Suprapubic skin (tissue), 4 donors: Measurements from ENCODE around the gene SENP1. TPM values are rescaled to one million over a fixed set of nuclear protein-coding genes. Genes with fewer than 3 reads are reported as not detected.

Source experiments
- DNase-seq, 2 donors: peaks; one replicate each; pipeline ENCODE4 v3.0.0-alpha.2; 2019; ENCODE audit warnings: low spot score in 2 of 2
- H3K27ac ChIP-seq: fragments of 200-600 bp; sonication (generic); one replicate; pipeline ENCODE4 v1.5.1; 2019
- H3K27me3 ChIP-seq: fragments of 200-600 bp; sonication (generic); one replicate; pipeline ENCODE4 v1.5.1; 2019
- H3K36me3 ChIP-seq: fragments of 200-600 bp; sonication (generic); one replicate; pipeline ENCODE4 v1.5.1; 2019
- H3K4me1 ChIP-seq: fragments of 200-600 bp; sonication (generic); one replicate; pipeline ENCODE4 v1.5.1; 2019
- H3K4me3 ChIP-seq: fragments of 200-600 bp; sonication (generic); one replicate; pipeline ENCODE4 v1.5.1; 2019; ENCODE audit warnings: mild to moderate bottlenecking
- H3K9me3 ChIP-seq: fragments of 200-600 bp; sonication (generic); one replicate; pipeline ENCODE4 v1.5.1; 2019
- CTCF ChIP-seq, 2 donors: fragments of 200-600 bp in 1 of 2; fragments of 450-650 bp in 1 of 2; sonication (generic) in 1 of 2; IDR thresholded peaks; one replicate each; pipeline ENCODE4 v1.5.1; 2016 to 2019; ENCODE audit warnings: antibody characterized with exemption in 2 of 2, mild to moderate bottlenecking in 1 of 2, moderate library complexity in 1 of 2
- EP300 ChIP-seq: sonication (generic); formaldehyde crosslinking; IDR thresholded peaks from one replicate; pipeline ENCODE4 v1.6.1; 2017; ENCODE audit warnings: antibody characterized with exemption
- POLR2A ChIP-seq, 2 donors: fragments of 450-650 bp; IDR thresholded peaks; one replicate each; pipeline ENCODE4 v1.6.1; 2017; ENCODE audit warnings: antibody characterized with exemption in 2 of 2, mild to moderate bottlenecking in 2 of 2, moderate library complexity in 2 of 2
- POLR2AphosphoS5 ChIP-seq, 3 donors: sonication (generic); formaldehyde crosslinking; IDR thresholded peaks; one replicate each; pipeline ENCODE4 v1.6.1; 2017; ENCODE audit warnings: antibody characterized with exemption in 3 of 3
- WGBS: methylation state at CpG from one replicate; pipeline ENCODE4 v1.1.5; 2018; 5-methylcytosine and 5-hydroxymethylcytosine counted together
- total RNA-seq, 4 donors: library from RNA; depleted of rRNA; stranded (reverse); fragments of >200 nt; gene quantifications; one replicate each; pipeline ENCODE4 v1.1.0, GENCODE V29; 2016

SENP1 gene
- total RNA-seq, 4 donors from 2014 or later = 13.5 to 25.5 (median 20.0) TPM

- Histone ChIP-seq H3K9me3 (no peaks in the 10 kb centered on the region), H3K27me3 (peaks cover 82% of the 10 kb centered on the region), H3K4me3 (peak overlapping the region; percentile 54), H3K4me1 (peaks cover 49% of the 10 kb centered on the region), H3K36me3 (no peaks in the 10 kb centered on the region), H3K27ac (no peak overlapping the region)
- WGBS = 1% methylated on average over 13 of the region's 26 CpGs
- peak in 1 of 2 donors; percentile 71 for DNase-seq
- TF ChIP-seq EP300 (no peak), POLR2A (IDR thresholded peaks at IDR 0.05) (no peak), POLR2AphosphoS5 (IDR thresholded peaks at IDR 0.05) (no peak), CTCF (IDR thresholded peaks at IDR 0.05) (no peak)
These were observed 103.1 kb downstream of the SENP1 start for GRCh38 chr12:48002773-48003218.

GRCh38 chr12:48002414-48002730, 103.5 kb downstream of the SENP1 start:
- H3K4me1 ChIP-seq = peaks cover 49% of the 10 kb centered on the region
- H3K36me3 ChIP-seq = no peaks in the 10 kb centered on the region
- H3K4me3 ChIP-seq = peak overlapping the region; percentile 54
- 0% methylated on average over 8 of the region's 13 CpGs for WGBS
- no peaks in the 10 kb centered on the region for H3K9me3 ChIP-seq
- no peak for TF ChIP-seq EP300
- peak in 1 of 2 donors; percentile 53 for DNase-seq
- H3K27me3 ChIP-seq = peaks cover 81% of the 10 kb centered on the region
- no peak overlapping the region for H3K27ac ChIP-seq

- 4% methylated on average over 20 of the region's 57 CpGs for WGBS
- H3K36me3 ChIP-seq = no peaks in the 10 kb centered on the region
- H3K27ac ChIP-seq = peak overlapping the region; percentile 24
- no peak for TF ChIP-seq CTCF (IDR thresholded peaks at IDR 0.05)
- no peak for TF ChIP-seq EP300
- TF ChIP-seq POLR2AphosphoS5 (IDR thresholded peaks at IDR 0.05) = no peak
- TF ChIP-seq POLR2A (IDR thresholded peaks at IDR 0.05) = no peak
- H3K9me3 ChIP-seq = no peaks in the 10 kb centered on the region
- H3K4me1 ChIP-seq = peaks cover 49% of the 10 kb centered on the region
- H3K4me3 ChIP-seq = peak overlapping the region; percentile 54
- DNase-seq = peak in 1 of 2 donors; percentile 82
- peaks cover 82% of the 10 kb centered on the region for H3K27me3 ChIP-seq
These were observed 104.1 kb downstream of the SENP1 start for GRCh38 chr12:48001505-48002413.

- Histone ChIP-seq H3K9me3 (no peaks in the 10 kb centered on the region), H3K4me3 (peak overlapping the region; percentile 54), H3K27me3 (peaks cover 80% of the 10 kb centered on the region), H3K27ac (peak overlapping the region; percentile 24), H3K4me1 (peaks cover 49% of the 10 kb centered on the region), H3K36me3 (no peaks in the 10 kb centered on the region)
- DNase-seq = peak in 1 of 2 donors; percentile 76
- 7% methylated on average over 18 of the region's 18 CpGs for WGBS
- TF ChIP-seq CTCF (IDR thresholded peaks at IDR 0.05) (no peak), EP300 (no peak), POLR2AphosphoS5 (IDR thresholded peaks at IDR 0.05) (no peak)
These were observed 104.9 kb downstream of the SENP1 start for GRCh38 chr12:48000878-48001504.

- WGBS = 76% methylated on average over 9 of the region's 9 CpGs
- no peak for DNase-seq
- H3K9me3 ChIP-seq = no peaks in the 10 kb centered on the region
- TF ChIP-seq POLR2A (IDR thresholded peaks at IDR 0.05) (no peak), CTCF (IDR thresholded peaks at IDR 0.05) (no peak), EP300 (no peak), POLR2AphosphoS5 (IDR thresholded peaks at IDR 0.05) (no peak)
- H3K36me3 ChIP-seq = no peaks in the 10 kb centered on the region
- H3K4me1 ChIP-seq = peaks cover 46% of the 10 kb centered on the region
- no peak overlapping the region for H3K27ac ChIP-seq
- H3K4me3 ChIP-seq = no peak overlapping the region
- H3K27me3 ChIP-seq = peaks cover 68% of the 10 kb centered on the region
These were observed 106.1 kb downstream of the SENP1 start for GRCh38 chr12:47999816-48000215.
